ENCODE data around the gene MAU2. TPM values are rescaled to one million over a fixed set of nuclear protein-coding genes. Genes with fewer than 3 reads are reported as not detected.

The MAU2 gene
- total RNA-seq, 2 donors from 2014 or later, result 52.5 to 106 TPM

GRCh38 chr19:19362075-19362474 is 41.4 kb downstream of the MAU2 start:
- H3K9me3 ChIP-seq, result no peaks in the 10 kb centered on the region
- no peaks in the 10 kb centered on the region for H3K27me3 ChIP-seq (replicated peaks; ENCODE audit: insufficient read depth)
- H3K4me3 ChIP-seq, result no peak overlapping the region
- H3K36me3 ChIP-seq, result no peaks in the 10 kb centered on the region
- no peak for TF ChIP-seq CTCF (IDR thresholded peaks at IDR 0.05)
- no peak for TF ChIP-seq POLR2A (IDR thresholded peaks at IDR 0.05)
- no peak for DNase-seq (ENCODE audit: low spot score)
- 98% methylated on average over 4 of the region's 4 CpGs for WGBS
- no peaks in the 10 kb centered on the region for H3K4me1 ChIP-seq (replicated peaks)
- H3K27ac ChIP-seq, result no peak overlapping the region
- intact Hi-C loops (cut with DNase I), result no loop called here

- no peaks in the 10 kb centered on the region for H3K36me3 ChIP-seq
- intact Hi-C loops (cut with DNase I), result loop anchor here (1.0 kb wide), 1 partner anchor 124 kb away; no protein-coding TSS in a partner anchor
- no peak overlapping the region for H3K4me3 ChIP-seq
- no peaks in the 10 kb centered on the region for H3K9me3 ChIP-seq
- H3K27me3 ChIP-seq (replicated peaks; ENCODE audit: insufficient read depth), result no peaks in the 10 kb centered on the region
- H3K4me1 ChIP-seq (replicated peaks), result no peaks in the 10 kb centered on the region
- H3K27ac ChIP-seq, result no peak overlapping the region
- peak; percentile 62 for DNase-seq (ENCODE audit: low spot score)
- 51% methylated on average over 18 of the region's 18 CpGs for WGBS
- no peak for TF ChIP-seq POLR2A (IDR thresholded peaks at IDR 0.05)
- peak; percentile 65 for TF ChIP-seq POLR2AphosphoS5 (IDR thresholded peaks at IDR 0.05)
- TF ChIP-seq CTCF (IDR thresholded peaks at IDR 0.05), result peak; percentile 89 to 98 (median 96)
Observed at GRCh38 chr19:19366434-19367396, 46.1 kb downstream of the MAU2 start.

- TF ChIP-seq POLR2A (IDR thresholded peaks at IDR 0.05) (no peak), CTCF (IDR thresholded peaks at IDR 0.05) (no peak), POLR2AphosphoS5 (IDR thresholded peaks at IDR 0.05) (no peak)
- Histone ChIP-seq H3K9me3 (no peaks in the 10 kb centered on the region), H3K27me3 (replicated peaks; ENCODE audit: insufficient read depth) (no peaks in the 10 kb centered on the region), H3K27ac (no peak overlapping the region), H3K36me3 (no peaks in the 10 kb centered on the region), H3K4me3 (no peak overlapping the region), H3K4me1 (replicated peaks) (no peaks in the 10 kb centered on the region)
- DNase-seq (ENCODE audit: low spot score), result no peak
- 91% methylated on average over 6 of the region's 7 CpGs for WGBS
- intact Hi-C loops (cut with DNase I), result no loop called here
Observed at GRCh38 chr19:19368087-19368486, 47.5 kb downstream of the MAU2 start.

GRCh38 chr19:19371059-19371458 is 50.4 kb downstream of the MAU2 start:
- no peak for TF ChIP-seq POLR2A (IDR thresholded peaks at IDR 0.05)
- no peak for TF ChIP-seq CTCF (IDR thresholded peaks at IDR 0.05)
- TF ChIP-seq POLR2AphosphoS5 (IDR thresholded peaks at IDR 0.05), result no peak
- no peaks in the 10 kb centered on the region for H3K27me3 ChIP-seq (replicated peaks; ENCODE audit: insufficient read depth)
- no peak overlapping the region for H3K27ac ChIP-seq
- no peaks in the 10 kb centered on the region for H3K4me1 ChIP-seq (replicated peaks)
- WGBS, result 68% methylated on average over 8 of the region's 8 CpGs
- H3K9me3 ChIP-seq, result no peaks in the 10 kb centered on the region
- H3K36me3 ChIP-seq, result no peaks in the 10 kb centered on the region
- no peak for DNase-seq (ENCODE audit: low spot score)
- intact Hi-C loops (cut with DNase I), result no loop called here
- no peak overlapping the region for H3K4me3 ChIP-seq

All from prostate gland (tissue), 2 donors.